GM18858 (cell line): Measurements from ENCODE around the gene SLX4.

Experiments used
- ATAC-seq: cut with Tn5 transposase; IDR thresholded peaks from one replicate; pipeline ENCODE4 v1.9.1; 2021; ENCODE audit not compliant: unreplicated experiment

The SLX4 gene

DNA sequence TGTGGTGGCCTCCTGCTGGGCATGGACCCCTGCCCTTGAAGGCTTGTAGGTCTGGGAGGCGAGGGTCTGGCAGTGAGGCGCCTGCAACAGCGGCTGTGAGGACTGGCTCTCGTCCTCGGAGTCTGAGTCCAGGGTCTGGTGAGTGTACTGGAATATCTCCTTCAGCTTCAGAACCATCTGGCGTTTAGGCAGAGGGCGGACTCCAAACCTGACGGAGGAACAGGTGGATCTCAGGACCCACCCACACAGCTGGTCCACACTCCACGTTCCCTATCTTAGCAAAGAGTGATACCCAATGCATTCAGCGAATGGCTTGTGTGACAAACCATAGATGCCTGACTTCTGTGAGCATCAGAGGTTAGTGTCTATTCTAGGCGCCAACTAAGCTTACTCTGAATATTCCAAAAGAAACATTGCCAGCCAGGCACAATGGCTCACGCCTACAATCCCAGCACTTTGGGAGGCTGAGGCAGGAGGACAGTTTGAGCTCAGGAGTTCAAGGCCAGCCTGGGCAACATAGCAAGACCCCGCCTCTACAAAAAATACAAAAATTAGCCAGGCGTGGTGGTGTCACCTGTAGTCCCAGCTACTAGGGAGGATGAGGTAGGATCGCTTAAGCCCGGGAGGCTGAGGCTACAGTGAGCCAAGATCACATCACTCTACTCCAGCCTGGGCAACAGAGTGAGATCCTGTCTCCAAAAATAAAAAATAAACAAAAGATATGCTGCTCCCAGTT is 27.9 kb downstream of the SLX4 start:
- no peak for ATAC-seq

DNA sequence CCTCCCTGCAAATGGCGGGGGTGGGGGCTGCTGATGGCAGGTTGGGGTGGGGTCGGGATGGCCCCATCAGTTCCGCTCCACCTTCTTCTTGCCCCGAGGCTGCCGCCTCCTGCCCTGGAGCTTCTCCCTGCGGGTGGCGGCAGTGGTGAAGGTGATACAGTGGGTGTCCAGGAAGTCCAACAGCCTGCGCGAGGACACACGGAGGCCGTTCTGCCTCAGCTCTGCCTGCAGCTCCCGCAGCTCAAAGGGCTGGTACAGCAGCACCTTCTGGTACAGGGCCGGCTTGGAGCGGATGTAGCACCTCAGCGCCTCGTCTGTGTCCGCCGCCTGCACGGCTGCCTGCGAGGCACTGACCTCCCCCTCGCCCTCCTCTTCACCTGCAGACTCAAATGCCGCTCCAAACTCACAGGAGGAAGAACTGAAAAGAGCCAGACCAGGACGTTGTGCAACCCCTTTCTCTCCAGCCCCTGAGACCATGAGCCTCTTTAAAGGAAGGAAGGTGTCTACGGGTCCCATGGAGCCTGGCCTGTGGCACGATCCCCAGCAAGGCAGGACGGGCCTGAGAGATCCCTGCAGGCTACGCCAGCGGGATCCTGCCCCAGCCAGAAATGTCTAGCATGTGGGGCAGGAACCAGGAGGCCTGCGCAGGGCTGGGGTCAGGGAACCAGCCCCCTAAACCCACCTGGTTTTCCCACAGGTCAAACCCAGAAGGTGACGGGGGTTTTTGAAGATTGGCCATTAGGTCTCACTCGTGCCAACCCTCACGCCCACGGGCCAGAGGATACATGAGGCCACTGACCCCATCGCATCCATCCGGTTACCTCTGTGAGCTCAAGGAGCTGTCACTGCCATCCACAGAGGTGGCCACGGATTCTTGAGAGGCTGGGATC is 28.9 kb downstream of the SLX4 start:
- ATAC-seq: no peak

DNA sequence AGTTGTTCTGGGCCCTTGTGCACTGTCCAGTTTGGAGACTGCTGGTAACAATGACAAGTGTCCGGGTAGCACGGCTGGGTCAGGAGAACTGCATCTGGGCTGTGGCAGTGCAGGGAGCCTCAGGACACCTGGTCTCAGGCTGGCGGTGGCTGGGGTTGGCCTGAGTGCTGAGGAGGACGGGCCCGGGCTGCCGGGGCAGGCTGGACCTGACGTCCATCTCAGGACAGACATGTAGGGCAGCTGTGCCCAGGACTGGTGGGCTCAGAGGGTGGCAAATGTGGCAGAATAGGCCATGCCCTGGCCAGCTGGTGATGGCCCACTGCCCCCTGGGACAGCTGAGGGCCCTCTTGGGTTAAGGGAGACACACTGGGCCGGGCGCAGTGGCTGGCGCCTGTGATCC is 30.0 kb downstream of the SLX4 start:
- no peak for ATAC-seq

DNA sequence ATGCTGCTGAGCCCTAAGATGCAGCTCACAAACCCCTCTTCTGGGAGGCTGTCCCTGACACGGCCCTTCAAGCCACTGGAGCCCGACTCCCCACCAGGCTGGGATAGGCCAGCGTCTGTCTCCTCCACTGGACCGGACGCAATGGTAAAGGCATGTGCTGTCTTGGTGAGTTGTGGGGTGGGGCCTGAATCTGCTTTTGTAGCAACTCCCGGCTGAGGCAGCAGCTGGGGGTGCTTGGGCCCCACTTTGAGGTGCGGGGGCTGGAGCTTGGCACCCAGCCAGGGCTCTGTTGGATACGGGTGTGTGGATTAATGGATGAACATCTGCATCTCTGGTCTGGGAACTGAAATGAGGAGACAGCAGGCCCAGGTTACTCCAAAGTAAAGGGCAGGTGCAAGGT is 30.7 kb downstream of the SLX4 start:
- ATAC-seq: no peak

DNA sequence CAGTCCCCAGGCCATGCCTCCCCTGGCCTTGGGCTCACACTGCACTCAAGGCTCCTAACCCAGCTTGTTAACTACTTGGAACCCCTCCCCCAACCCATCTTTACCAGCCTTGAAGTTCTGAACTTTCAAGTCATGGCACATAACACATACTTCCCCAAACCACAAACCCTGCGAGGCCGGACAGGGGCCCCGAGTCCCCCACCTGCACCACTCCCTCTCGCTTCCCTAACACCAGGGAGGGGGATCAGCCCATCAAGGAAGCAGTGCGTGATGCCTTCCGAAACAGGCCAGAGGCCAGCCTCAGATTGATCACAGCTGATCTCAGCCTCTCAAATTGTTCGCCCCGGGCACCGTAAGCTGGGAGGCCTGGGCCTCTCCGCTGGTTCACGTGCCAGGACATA is 31.2 kb downstream of the SLX4 start:
- ATAC-seq: no peak

DNA sequence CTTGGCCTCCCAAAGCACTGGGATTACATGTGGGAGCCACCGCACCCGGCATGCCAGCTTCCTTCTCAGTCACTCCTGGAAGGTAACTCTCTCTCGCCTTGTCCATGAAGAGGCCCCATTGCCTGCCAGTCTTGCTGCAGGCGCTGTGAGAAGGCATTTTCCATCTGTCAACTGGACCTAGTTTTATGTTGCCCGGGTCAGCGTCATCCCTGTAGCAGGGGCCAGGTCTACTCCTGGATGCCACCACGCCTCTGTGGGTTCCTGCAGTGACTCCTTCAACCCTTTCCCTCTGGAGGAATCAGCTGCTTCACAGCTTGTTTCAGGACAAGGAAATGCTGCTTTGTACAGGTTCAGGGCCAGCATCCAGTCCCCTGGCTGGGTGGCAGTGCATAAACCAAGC is 31.6 kb downstream of the SLX4 start:
- ATAC-seq: no peak

DNA sequence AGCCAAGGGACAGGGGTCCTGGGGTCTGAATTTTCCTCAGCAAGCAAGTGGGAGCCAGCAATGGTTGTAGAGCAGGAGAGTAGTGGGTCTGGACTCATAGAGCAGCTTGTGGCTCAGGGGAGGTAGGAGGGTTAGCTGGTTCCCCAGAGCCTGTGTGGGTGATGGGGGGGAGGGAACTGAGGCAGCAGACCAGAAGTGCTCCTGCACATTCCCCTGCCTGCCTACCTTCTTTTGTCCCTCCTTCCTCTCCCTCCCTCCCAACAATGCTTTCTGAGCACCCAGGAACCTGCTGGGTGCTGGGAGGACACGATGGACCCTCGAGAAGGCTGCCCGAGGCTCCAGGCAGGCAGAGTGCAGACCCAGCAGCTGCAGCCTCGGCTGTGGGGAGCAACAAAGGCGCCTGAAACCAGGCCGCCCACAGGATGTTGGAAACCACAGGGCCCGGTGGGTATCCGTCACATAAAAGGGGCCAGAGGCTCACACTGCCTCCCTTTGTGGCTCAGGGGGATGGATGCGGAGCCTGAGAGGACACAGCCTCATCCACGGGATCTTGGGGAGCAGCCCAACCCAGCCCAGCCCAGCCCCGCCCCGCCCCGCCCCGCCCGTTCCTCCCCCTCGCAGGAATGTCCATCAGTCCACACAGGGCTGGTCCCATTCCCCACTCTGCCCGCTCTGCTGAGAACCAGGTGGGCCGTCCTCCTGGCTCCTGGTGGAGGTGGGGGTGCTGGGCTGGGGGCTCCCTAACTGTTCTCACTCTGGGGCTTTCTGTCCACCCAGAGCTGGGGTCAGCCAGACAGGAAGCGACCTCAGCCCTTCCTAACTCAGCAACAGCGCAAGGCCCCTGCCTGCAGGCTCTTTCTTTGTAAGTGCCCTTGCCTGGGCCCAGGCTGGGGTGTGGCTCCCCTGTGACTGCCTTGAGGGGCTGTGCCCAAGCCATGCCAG is 32.5 kb downstream of the SLX4 start:
- no peak for ATAC-seq

DNA sequence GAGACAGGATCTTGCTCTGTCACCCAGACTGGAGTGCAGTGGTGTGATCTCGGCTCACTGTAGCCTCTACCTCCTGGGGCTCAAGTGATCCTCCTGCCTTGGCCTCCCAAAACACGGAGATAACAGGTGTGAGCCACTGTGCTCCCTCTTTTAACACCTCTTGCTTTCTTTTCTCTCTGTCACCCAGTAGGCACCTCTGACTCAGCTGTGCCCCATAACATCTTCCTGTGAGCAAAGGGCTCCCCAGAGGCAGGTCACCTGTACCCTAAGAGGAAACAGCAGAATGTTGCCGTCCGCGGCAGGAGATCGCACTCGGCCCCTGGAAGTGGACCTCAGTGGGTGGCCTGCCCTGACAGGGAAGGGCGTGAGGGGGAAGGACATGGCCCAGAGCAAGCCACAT is 33.3 kb downstream of the SLX4 start:
- ATAC-seq: no peak

DNA sequence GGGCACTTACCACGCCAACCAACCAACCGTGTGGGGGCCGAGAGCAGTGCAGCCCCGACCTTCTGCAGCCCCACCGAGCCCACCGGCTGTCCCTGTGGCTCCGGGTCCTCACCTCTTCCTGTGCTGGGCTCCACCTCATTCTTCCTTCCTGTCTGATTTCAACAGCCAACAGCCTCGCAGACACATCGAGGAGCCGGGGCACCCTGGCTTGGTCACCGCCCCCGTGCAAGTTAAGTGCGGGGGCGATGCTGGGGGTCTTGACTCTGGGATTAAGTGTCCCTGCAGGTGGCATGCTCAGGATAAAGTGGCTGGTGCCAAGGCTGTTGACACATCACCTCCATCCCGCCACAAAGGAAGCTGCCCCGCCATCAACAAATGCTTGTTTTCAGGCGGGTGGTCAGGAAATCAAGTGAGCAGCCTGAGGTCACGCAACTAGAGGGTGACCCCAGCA is 34.1 kb downstream of the SLX4 start, which contains the start of gene NLRC3:
NLRC3 (minus strand) TSS at position 102 of the 451 bp plus-strand sequence. CDS start 12,367 bp downstream, outside the sequence.
- ATAC-seq: no peak

DNA sequence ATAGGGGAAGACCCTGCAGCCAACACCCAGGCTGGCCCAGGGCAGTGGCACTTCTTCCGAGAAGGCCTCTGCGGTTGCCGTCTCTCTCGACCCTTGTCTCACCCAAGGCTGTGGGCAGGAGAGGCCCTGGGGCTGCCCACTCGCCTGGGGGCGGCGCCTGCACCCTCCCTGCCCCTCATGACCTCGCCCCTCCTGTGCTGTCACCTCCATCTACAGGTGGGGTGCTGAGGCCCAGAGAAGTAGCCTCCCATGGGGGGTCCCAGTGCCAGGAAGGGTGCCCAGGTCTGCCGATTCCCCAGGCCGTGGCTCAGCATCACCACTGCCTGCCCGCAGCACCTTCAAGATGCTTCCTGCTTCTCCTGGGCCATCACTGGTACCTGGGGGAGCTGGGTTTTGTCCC is 35.2 kb downstream of the SLX4 start:
- no peak for ATAC-seq

DNA sequence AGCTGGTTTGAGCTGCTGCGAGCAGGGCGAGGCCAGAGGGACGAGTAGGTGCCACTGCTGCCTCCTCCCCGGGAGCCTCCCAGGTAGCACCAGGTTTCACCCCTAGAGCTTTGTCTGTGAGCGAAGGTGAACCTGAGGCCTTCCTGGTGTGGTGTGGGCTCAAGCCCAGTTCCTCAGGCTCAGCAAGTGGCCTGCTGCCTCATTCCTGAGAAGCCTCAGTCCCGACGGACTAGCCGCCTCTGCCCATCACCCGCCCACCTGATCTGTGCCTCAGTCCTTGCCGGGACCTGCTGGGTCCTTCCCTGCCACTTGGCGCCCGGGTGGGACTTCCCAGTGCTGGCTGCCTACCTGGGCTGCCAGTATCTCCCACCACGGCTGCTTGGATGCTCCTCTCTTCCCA is 35.9 kb downstream of the SLX4 start:
- no peak for ATAC-seq

DNA sequence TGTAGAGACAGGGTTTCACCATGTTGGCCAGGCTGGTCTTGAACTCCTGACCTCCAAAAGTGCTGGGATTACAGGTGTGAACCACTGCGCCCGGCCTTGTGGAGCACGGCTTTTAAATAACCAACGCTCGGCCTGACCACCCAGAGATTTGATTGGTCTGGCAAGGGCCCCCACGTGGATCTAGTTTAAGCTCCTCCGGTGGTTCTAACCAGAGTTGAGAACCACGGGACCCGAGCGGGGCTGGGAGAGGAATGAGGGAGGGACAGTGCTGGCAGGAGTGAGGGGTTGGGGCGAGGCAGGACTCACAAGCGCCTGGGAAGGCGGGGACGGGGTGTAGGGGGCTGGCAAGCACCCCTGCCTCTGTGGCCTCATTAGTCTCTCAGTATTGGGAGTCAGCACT is 37.2 kb downstream of the SLX4 start:
- ATAC-seq: no peak

DNA sequence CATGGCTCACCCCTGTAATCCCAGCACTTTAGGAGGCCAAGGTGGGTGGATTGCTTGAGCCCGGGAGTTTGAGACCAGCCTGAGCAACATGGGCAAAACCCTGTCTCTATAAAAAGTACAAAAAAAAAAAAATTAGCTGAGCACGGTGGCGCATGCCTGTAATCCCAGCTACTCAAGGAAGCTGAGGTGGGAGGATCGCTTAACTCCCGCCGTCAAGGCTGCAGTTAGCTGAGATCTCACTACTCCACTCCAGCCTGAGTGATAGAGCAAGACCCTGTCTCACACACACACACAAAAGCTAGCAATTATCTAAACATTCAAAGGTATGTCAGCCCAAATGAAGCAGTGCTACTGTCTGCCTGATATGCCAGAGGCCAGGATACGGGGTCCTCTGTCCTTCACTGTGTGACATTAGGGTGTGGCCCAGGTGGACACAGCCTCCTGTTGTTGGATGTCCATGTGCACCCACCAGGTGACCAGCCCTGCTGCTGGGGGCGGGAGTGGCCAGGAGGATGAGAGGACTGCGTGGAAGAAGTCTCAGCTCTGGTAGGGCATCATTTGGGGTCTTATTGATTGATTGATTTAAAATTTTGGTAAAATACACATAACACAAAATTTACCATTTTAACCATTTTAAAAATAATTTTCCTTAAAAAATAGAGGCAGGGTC is 38.1 kb downstream of the SLX4 start:
- ATAC-seq: no peak

DNA sequence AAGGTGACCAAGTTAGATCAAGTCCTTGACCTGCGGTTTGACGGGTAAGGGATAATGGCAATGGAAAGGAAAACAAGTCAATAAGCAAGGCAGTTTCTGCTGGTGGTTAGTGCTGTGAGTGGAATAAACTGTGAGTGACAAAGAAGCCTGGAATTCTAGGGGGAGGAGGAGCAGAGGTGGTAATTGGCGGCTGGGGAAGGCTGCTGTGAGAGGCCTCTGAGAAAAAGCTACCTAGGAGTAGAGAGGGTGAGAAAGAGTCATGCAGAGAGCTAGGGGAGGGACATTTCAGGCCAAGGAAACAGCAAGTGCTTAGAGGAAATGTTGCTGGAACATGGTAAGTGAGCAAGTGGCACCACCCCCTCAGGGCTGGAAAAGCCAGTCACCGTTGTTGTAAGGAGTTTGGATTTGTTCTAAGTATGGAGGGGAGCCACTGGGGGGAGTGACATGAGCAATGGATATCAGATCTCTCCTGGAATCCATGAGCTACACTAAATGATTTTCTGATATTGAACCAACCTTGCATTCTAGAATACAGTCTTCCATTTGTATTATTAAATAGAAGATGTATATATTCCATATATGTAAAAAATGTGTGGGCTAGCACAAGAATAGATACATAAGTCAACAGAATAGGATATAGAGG is 40.9 kb downstream of the SLX4 start:
- ATAC-seq: no peak

DNA sequence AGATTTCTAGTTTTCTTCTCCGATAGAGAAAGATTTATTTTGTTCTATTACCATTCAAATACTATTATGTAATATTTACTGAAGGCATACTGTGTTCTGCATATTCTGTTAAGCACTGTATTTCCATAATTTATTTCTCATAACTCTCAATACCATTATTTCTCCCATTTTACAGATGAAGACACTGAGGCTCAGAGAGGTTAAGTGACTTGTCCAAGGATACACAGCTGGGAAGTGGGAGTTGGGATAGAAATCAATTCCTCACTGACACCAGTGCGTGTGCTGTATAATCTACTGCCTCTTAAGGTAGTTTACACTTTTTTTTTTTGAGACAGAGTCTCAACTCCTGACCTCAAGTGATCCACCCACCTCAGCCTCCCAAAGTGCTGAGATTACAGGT is 41.6 kb downstream of the SLX4 start:
- ATAC-seq: no peak

DNA sequence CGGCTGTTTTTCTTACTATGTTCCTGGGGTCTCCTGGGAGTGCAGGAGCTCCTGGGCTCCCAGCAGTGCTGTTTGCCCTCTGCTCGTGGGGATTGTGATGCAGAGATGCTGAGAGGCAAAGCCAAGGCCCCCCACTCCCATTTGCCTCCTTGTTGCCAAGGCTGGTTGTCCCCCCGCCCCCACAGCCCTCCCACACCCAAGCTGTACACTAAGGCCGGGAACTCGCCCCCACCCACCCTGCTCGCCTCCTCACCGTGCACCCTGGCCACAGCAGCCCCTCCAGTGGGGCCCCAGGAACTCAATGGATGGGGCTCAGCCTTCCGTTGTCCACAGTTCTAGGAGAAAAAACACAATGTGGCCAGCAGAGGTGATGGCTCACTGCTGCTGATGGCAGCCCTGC is 44.4 kb downstream of the SLX4 start:
- ATAC-seq: no peak

DNA sequence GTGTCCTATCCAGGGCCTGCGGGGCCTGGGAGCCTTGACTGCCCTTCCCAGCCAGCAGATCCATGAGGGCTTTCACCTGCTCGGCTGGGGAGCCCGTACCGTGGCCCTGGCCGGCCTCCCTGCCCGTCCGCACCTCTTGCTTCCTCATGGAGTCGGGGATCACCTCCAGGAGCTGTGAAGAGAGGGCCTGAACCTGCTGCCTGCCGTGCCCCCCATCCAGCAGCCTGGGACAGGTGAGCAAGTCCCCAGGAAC is 46.6 kb downstream of the SLX4 start:
- no peak for ATAC-seq

DNA sequence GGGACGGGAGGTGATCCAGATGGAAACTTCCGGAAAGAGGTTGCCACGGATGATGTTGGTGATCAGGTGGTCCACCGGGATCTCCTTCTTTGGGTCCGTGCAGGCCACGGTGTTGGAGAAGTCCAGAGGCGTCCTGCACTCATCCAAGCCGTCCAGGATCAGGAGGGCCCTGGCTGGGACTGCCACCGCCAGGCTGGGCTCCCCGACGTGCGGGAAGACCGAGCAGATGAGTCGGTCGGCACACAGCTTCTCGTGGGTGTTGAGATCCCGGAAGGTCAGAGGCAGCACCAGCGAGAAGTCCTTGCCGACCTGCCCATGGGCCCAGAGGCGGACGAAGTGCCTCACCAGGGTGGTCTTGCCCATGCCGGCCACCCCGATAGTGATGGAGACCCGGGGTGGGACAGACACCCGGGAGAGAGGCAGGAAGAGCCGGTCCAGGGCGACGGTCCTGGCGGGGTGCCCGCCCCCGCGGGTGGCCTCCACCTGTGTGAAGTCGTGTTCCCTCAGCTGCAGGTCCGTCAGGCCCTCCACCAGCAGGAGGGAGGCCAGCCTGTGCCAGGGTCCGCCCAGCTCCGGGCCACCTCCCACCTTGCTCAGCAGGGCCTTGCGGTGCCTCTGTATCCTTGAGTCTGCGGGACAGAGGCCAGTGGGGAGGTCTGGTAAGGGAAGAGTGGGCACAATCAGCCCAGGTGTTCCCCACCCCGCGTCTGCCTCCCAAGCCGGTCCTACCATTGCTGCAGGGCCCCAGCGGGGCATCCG is 47.1 kb downstream of the SLX4 start:
- ATAC-seq: no peak

DNA sequence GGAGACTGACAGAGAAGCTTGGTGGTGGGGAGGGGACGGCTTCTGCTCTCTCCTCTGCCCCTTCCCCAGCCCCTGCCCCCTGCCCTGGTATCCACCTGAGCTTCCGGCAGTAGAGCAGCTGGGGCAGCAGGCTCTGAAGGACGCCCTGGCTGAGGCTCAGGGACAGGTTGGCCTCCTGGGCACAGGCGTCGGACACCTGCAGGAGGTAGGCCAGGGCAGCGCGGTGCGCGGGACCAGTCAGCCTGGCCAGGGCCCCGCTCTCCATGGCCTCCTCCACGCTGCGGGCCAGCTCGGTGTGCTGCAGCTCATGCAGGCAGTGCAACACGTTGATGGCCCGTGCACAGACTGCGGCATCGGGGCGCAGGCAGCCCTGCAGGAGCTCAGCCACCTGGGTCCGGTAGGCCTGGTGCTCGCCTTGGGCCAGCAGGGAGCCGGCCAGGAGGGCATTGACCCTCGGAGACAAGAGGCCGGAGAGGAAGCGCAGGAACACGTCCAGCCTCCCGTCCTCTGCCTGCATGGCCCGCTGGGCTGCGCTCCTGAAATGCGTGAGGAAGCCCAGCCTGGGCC is 48.4 kb downstream of the SLX4 start:
- ATAC-seq: no peak
